Central memory CD8-positive, alpha-beta T cell (primary cell): ENCODE data around the gene CEP78.

Experiments used
- ATAC-seq: fragments of 150-1000 bp; cut with Tn5 transposase; replicated peaks from 2 replicates; pipeline ENCODE4 v1.10.0; 2022; ENCODE audit warnings: mild to moderate bottlenecking, moderate FRiP score, moderate number of reproducible peaks; ENCODE audit not compliant: poor library complexity, severe bottlenecking; ENCODE audit errors: extremely low read depth
- DNase-seq, 2 donors: peaks; one replicate each; pipeline ENCODE4 v3.0.0; 2021; ENCODE audit warnings: low spot score in 2 of 2
- H3K27ac Mint-ChIP-seq: one replicate; pipeline ENCODE4 v1.8.0; 2022; ENCODE audit warnings: low read depth, mild to moderate bottlenecking, moderate library complexity, mixed read lengths
- H3K27me3 Mint-ChIP-seq: one replicate; pipeline ENCODE4 v1.8.0; 2022; ENCODE audit warnings: mixed read lengths
- H3K36me3 Mint-ChIP-seq: one replicate; pipeline ENCODE4 v1.8.0; 2022; ENCODE audit warnings: mild to moderate bottlenecking, moderate library complexity, mixed read lengths; ENCODE audit not compliant: insufficient read depth
- H3K4me1 Mint-ChIP-seq: one replicate; pipeline ENCODE4 v1.8.0; 2022; ENCODE audit warnings: mixed read lengths
- H3K4me3 Mint-ChIP-seq: one replicate; pipeline ENCODE4 v1.8.0; 2022; ENCODE audit warnings: mild to moderate bottlenecking, moderate library complexity, mixed read lengths
- H3K9me3 Mint-ChIP-seq: one replicate; pipeline ENCODE4 v1.8.0; 2022; ENCODE audit warnings: mixed read lengths

CEP78 gene

GRCh38 chr9:78239506-78239905 lies 3.6 kb downstream of the CEP78 start:
- DNase-seq = no peak
- H3K27me3 Mint-ChIP-seq = no peaks in the 10 kb centered on the region
- H3K36me3 Mint-ChIP-seq = peaks cover 26% of the 10 kb centered on the region
- H3K4me1 Mint-ChIP-seq = peaks cover 37% of the 10 kb centered on the region
- ATAC-seq = no peak
- H3K9me3 Mint-ChIP-seq = no peaks in the 10 kb centered on the region
- H3K4me3 Mint-ChIP-seq = no peak overlapping the region
- peak overlapping the region; percentile 32 for H3K27ac Mint-ChIP-seq

DNA sequence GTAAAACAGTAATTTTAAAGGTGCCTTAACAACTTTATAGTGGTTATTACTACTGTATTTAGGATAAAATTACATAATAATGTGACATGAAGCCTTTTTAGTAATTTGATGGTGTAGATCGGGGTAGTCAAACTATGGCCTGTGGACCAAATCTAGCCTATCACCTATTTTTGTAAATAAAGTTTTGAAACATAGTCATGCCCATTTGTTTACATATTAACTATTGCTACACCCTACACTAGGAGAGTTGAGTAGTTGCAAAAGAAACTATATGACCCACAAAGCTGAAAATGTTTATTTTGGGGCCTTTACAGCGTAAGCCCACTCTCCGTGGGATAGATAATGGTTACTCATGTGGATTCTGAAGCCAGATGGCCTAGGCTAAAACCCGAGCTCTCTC lies 6.2 kb downstream of the CEP78 start:
- Mint-ChIP-seq H3K27me3 (no peaks in the 10 kb centered on the region), H3K4me1 (peaks cover 37% of the 10 kb centered on the region), H3K36me3 (peaks cover 32% of the 10 kb centered on the region), H3K4me3 (no peak overlapping the region), H3K27ac (no peak overlapping the region), H3K9me3 (no peaks in the 10 kb centered on the region)
- DNase-seq (no peak), ATAC-seq (no peak)

DNA sequence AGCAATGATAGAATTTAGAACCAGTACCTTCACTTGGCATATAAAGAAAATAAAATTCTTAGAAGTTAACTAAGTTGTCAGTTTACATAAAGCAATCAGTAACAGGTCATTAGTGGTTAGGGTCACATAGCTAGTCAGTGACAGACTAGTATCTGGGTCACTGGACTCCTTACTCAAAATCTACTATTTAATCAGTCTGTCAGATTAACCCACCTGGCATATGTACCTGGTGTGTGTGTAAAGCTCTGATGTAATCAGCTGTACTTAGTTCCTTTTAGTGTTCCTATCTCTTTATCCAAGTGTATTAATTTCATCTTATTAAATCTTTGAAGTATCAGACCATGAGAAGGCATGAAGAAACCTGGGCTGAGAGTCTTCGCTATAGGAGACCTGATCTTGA lies 7.3 kb downstream of the CEP78 start:
- Mint-ChIP-seq H3K4me3 (no peak overlapping the region), H3K36me3 (peaks cover 35% of the 10 kb centered on the region), H3K4me1 (peaks cover 28% of the 10 kb centered on the region), H3K9me3 (no peaks in the 10 kb centered on the region), H3K27ac (no peak overlapping the region), H3K27me3 (no peaks in the 10 kb centered on the region)
- ATAC-seq (no peak), DNase-seq (no peak)

- Mint-ChIP-seq H3K36me3 (peaks cover 42% of the 10 kb centered on the region), H3K4me3 (no peak overlapping the region), H3K27me3 (no peaks in the 10 kb centered on the region), H3K9me3 (no peaks in the 10 kb centered on the region), H3K27ac (no peak overlapping the region), H3K4me1 (peaks cover 6% of the 10 kb centered on the region)
- ATAC-seq (no peak), DNase-seq (no peak)
These were observed 9.5 kb downstream of the CEP78 start for GRCh38 chr9:78245401-78245800.

DNA sequence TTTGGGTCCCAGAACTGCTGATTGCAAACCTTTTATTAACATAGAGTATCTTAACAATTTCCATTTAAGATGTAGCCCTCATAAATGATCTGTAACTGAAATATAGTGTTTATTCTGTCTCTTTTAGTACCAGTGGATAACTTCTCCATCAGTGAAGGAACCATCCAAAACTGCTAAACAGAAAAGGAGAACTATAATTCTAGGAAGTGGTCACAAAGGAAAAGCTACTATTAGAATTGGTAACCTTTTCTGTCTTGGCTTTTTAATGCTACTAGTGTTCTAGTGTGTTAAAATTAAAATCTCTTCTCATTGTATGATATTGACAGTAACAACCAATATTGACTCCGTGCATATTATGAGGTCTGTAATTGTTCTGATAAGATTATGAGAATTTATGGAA lies 12.8 kb downstream of the CEP78 start:
- H3K4me3 Mint-ChIP-seq = no peak overlapping the region
- DNase-seq = no peak
- no peak overlapping the region for H3K27ac Mint-ChIP-seq
- peaks cover 32% of the 10 kb centered on the region for H3K36me3 Mint-ChIP-seq
- no peaks in the 10 kb centered on the region for H3K9me3 Mint-ChIP-seq
- H3K4me1 Mint-ChIP-seq = peaks cover 8% of the 10 kb centered on the region
- no peak for ATAC-seq
- H3K27me3 Mint-ChIP-seq = no peaks in the 10 kb centered on the region

GRCh38 chr9:78249542-78249941 lies 13.7 kb downstream of the CEP78 start:
- Mint-ChIP-seq H3K4me1 (peaks cover 8% of the 10 kb centered on the region), H3K27me3 (no peaks in the 10 kb centered on the region), H3K4me3 (no peak overlapping the region), H3K9me3 (no peaks in the 10 kb centered on the region), H3K27ac (no peak overlapping the region), H3K36me3 (peaks cover 33% of the 10 kb centered on the region)
- ATAC-seq (no peak), DNase-seq (no peak)

- Mint-ChIP-seq H3K27ac (no peak overlapping the region), H3K36me3 (peaks cover 27% of the 10 kb centered on the region), H3K4me1 (peaks cover 8% of the 10 kb centered on the region), H3K27me3 (no peaks in the 10 kb centered on the region), H3K9me3 (no peaks in the 10 kb centered on the region), H3K4me3 (no peak overlapping the region)
- DNase-seq = no peak
- ATAC-seq = no peak
These were observed 16.7 kb downstream of the CEP78 start for GRCh38 chr9:78252616-78253015.

DNA sequence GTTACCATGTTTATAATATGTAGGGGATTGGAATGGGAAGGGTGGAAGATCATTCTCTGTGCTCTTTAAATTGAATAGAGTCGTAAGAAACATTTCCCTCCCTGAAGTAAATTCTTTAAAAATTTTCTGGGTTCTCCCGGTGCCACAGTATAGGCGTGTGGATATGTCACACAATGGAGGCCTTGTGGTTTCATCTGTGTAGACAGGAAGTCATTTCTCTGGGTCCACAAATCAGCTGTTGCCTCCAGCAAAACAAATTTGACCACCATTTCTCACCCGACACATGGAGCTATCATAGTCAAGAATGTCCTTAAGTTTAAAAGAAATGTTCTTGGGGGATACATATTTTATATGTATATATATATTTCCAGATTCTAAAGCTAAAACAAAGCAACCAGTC lies 17.4 kb downstream of the CEP78 start:
- DNase-seq (no peak), ATAC-seq (no peak)
- no peak overlapping the region for H3K27ac Mint-ChIP-seq
- H3K36me3 Mint-ChIP-seq = peaks cover 25% of the 10 kb centered on the region
- H3K4me1 Mint-ChIP-seq = peaks cover 8% of the 10 kb centered on the region
- no peaks in the 10 kb centered on the region for H3K27me3 Mint-ChIP-seq
- no peaks in the 10 kb centered on the region for H3K9me3 Mint-ChIP-seq
- no peak overlapping the region for H3K4me3 Mint-ChIP-seq

- no peak for ATAC-seq
- Mint-ChIP-seq H3K9me3 (no peaks in the 10 kb centered on the region), H3K27me3 (no peaks in the 10 kb centered on the region), H3K4me1 (no peaks in the 10 kb centered on the region), H3K27ac (no peak overlapping the region), H3K36me3 (peaks cover 20% of the 10 kb centered on the region), H3K4me3 (no peak overlapping the region)
- no peak for DNase-seq
These were observed 25.6 kb downstream of the CEP78 start for GRCh38 chr9:78261403-78262001.

GRCh38 chr9:78262655-78263054 lies 26.8 kb downstream of the CEP78 start:
- H3K4me1 Mint-ChIP-seq = no peaks in the 10 kb centered on the region
- no peaks in the 10 kb centered on the region for H3K9me3 Mint-ChIP-seq
- DNase-seq (no peak), ATAC-seq (no peak)
- peaks cover 26% of the 10 kb centered on the region for H3K36me3 Mint-ChIP-seq
- no peak overlapping the region for H3K27ac Mint-ChIP-seq
- H3K27me3 Mint-ChIP-seq = no peaks in the 10 kb centered on the region
- H3K4me3 Mint-ChIP-seq = no peak overlapping the region

DNA sequence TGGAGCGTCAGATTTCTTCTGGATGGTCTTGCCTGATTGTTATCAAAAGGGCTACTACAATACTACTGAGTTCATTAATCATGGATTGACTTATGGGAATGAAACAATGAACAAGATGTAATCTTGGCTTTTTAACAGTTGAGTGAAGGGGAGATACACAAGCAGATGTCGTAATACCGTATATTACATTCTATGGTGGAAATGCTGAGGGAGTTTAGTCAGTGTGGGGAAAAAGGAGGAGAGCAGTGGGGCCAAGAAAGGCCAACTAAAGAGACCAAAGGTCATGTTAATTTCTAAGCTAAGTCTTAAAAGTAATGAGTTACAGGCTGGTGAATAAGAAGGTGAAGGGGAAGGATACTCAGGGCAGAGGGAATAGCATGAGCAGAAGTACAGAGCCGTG lies 32.0 kb downstream of the CEP78 start:
- H3K27me3 Mint-ChIP-seq = no peaks in the 10 kb centered on the region
- peaks cover 45% of the 10 kb centered on the region for H3K36me3 Mint-ChIP-seq
- ATAC-seq = no peak
- no peak overlapping the region for H3K4me3 Mint-ChIP-seq
- no peak for DNase-seq
- H3K27ac Mint-ChIP-seq = no peak overlapping the region
- H3K9me3 Mint-ChIP-seq = no peaks in the 10 kb centered on the region
- no peaks in the 10 kb centered on the region for H3K4me1 Mint-ChIP-seq

DNA sequence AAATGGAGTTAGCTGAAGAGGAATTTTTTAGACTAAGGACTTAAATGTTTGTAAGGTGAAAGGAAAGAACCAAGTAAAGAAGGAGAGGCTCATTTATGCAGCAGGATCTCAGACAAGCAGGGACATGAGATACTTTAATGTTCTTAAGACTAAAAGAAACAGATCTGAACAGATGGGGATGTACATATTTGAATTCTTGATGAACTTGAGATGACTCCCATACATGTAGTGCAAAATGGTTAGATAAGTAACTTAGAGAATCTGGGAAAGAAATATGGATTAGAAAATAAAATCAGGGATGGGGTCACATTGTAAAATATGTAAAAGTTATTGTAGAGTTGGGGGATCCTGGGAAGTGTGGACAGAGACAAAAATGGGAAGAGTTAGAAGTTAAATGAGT lies 33.9 kb downstream of the CEP78 start:
- ATAC-seq = no peak
- DNase-seq = no peak
- no peaks in the 10 kb centered on the region for H3K9me3 Mint-ChIP-seq
- H3K4me3 Mint-ChIP-seq = no peak overlapping the region
- H3K27me3 Mint-ChIP-seq = no peaks in the 10 kb centered on the region
- peaks cover 45% of the 10 kb centered on the region for H3K36me3 Mint-ChIP-seq
- H3K27ac Mint-ChIP-seq = no peak overlapping the region
- H3K4me1 Mint-ChIP-seq = no peaks in the 10 kb centered on the region

DNA sequence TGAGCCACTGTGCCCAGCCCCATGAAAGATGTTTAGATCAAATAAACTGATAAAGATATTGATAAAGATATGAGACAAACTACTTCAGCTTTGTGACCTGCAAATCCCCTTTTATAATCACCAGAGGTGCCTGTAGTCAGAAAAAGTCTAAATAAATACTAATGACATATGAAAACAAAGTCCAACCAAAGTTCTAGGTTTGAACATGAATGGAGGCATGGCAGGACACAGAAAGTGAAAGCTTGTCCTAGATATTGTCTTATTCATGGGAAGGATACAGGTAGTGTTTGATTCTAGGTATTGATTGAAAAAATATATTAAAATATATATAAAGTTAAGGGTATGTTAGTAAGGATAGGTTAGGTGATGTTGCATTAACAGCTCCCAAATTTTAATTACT lies 36.4 kb downstream of the CEP78 start:
- no peak for ATAC-seq
- Mint-ChIP-seq H3K36me3 (peaks cover 31% of the 10 kb centered on the region), H3K9me3 (no peaks in the 10 kb centered on the region), H3K27me3 (no peaks in the 10 kb centered on the region), H3K27ac (no peak overlapping the region), H3K4me3 (no peak overlapping the region), H3K4me1 (no peaks in the 10 kb centered on the region)
- no peak for DNase-seq

DNA sequence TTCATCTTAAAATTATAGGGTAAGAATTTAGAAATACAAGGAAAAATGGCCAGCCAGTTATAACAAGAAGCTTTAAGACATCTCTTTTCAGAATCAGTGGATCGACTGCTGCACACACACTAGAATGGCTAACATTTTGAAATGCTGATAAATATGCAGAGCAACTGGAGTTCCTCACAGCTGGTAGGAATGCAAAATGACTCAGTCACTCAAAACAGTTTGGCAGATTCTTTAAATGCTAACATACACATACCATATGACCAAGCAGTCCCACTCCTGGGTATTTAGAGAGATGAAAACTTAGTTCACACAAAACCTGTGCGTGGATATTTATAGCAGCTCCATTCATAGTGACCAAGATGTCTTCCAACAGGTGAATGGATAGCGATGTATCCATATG lies 37.9 kb downstream of the CEP78 start:
- no peaks in the 10 kb centered on the region for H3K9me3 Mint-ChIP-seq
- no peaks in the 10 kb centered on the region for H3K27me3 Mint-ChIP-seq
- H3K4me3 Mint-ChIP-seq = no peak overlapping the region
- no peaks in the 10 kb centered on the region for H3K4me1 Mint-ChIP-seq
- no peak for DNase-seq
- peaks cover 21% of the 10 kb centered on the region for H3K36me3 Mint-ChIP-seq
- ATAC-seq = no peak
- no peak overlapping the region for H3K27ac Mint-ChIP-seq
